RWPE1 (cell line): Measurements from ENCODE around the gene ANKMY1.

ENCODE experiments used
- CTCF ChIA-PET: fragments of 350-600 bp; sonication (Branson Sonifier 250); formaldehyde crosslinking; extraction: SDS; loops from one replicate; lab custom pipeline; 2021; lab: Yijun Ruan, JAX
- POLR2A ChIA-PET: fragments of 400-600 bp; formaldehyde crosslinking; extraction: SDS; loops from one replicate; lab custom pipeline; 2020; ENCODE audit warnings: antibody characterized with exemption; ENCODE audit not compliant: low non-redundant PET; lab: Yijun Ruan, JAX
- DNase-seq: peaks from one replicate; pipeline ENCODE4 v3.0.0; 2012; ENCODE audit warnings: low spot score
- H3K27ac ChIP-seq: fragments of 450-650 bp; 2 replicates; pipeline ENCODE4 v1.5.1; 2017
- TF ChIP-seq, protein P1 (sequence below): fragments of 450-650 bp; conservative IDR thresholded peaks from 2 replicates; pipeline ENCODE4 v1.5.1; 2017; ENCODE audit warnings: low read depth, mild to moderate bottlenecking

The ANKMY1 gene

DNA sequence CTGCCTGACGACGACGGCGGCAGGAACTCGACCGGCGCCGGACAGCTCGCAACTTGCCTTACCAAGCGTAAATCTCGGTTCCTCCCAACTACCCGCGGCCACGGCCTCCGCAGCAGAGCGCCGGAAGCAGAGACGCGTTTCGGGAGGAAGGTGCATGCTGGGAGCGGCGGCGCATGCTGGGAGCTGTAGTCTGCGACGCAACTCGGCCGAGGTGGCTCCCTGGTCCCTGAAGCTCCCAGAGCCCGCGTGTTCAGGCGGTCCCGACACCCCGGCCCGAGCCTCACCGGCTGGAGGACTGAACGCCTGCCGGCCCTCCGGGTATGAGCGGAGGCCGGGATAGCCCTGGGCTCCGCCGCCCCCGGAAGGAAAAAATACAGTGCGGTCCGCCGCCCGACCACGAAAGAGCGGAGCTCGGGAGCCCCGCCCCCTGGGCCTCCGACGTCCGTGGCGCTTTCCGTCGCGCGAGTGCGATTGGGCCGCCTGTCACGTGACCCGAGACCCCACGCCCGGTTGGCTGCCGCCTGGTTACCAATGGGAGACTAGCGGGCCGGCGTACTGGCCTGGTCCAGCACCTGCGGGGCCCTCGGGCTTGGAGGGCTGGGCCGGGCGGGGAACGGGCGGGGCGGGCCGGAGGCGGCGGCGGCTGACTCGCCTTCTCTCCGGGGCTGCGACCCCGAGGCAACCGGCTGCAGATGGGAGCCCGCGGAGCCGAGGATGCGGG lies 28.6 kb upstream of the ANKMY1 start, which contains the start of gene CAPN10:
Gene CAPN10 (plus strand): TSS at position 537 of the 721 bp plus-strand sequence. CDS start 178 bp downstream, at position 715.
- TF ChIP-seq, protein P1, sequence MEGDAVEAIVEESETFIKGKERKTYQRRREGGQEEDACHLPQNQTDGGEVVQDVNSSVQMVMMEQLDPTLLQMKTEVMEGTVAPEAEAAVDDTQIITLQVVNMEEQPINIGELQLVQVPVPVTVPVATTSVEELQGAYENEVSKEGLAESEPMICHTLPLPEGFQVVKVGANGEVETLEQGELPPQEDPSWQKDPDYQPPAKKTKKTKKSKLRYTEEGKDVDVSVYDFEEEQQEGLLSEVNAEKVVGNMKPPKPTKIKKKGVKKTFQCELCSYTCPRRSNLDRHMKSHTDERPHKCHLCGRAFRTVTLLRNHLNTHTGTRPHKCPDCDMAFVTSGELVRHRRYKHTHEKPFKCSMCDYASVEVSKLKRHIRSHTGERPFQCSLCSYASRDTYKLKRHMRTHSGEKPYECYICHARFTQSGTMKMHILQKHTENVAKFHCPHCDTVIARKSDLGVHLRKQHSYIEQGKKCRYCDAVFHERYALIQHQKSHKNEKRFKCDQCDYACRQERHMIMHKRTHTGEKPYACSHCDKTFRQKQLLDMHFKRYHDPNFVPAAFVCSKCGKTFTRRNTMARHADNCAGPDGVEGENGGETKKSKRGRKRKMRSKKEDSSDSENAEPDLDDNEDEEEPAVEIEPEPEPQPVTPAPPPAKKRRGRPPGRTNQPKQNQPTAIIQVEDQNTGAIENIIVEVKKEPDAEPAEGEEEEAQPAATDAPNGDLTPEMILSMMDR, result no peak
- ChIA-PET POLR2A (interaction anchor here (0.6 to 2.4 kb wide), 5 partner anchors 17 to 72 kb away, joined by 3 to 12 read pairs (median 4); partner anchors contain the start of gene DUSP28), CTCF (interaction anchor here (0.6 to 1.1 kb wide), 3 partner anchors 17 to 454 kb away, joined by 3 to 5 read pairs (median 4); no protein-coding TSS in a partner anchor)
- H3K27ac ChIP-seq, result peak within 1 kb of the TSS; percentile 89
- DNase-seq, result peak; percentile 96

DNA sequence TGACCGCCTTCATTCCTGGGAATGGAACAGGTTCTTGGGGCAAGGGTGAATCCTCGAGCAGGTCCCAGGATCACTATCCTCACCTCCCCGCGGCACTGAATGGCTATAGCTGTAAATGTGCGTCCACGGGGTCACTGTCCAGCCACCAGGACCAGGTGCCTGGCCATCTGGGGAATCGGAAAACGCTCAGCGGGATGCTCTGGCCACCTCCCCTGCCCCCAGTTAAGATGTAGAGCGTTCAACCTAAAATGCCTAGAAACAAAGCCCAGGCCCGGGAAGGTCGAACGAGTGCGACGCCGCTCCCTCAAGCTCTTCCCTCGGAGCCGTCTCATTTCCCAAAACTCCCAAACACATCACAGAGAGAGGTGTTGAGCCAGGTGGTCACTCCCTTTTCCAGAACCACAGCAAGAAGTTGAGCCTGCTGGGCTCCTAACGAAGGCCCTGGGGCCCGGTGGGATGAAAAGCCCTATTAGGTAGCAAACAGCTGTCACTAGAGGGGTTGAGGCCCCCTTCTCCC lies 28.0 kb upstream of the ANKMY1 start:
- ChIA-PET CTCF (interaction anchor here (0.6 kb wide), 1 partner anchor 454 kb away, joined by 4 read pairs; no protein-coding TSS in a partner anchor), POLR2A (interaction anchor here (0.6 to 2.4 kb wide), 5 partner anchors 17 to 71 kb away, joined by 3 to 12 read pairs (median 4); partner anchors contain the start of gene DUSP28)
- DNase-seq, result no peak
- TF ChIP-seq, protein P1, result no peak
- H3K27ac ChIP-seq, result peak overlapping the region; percentile 89

DNA sequence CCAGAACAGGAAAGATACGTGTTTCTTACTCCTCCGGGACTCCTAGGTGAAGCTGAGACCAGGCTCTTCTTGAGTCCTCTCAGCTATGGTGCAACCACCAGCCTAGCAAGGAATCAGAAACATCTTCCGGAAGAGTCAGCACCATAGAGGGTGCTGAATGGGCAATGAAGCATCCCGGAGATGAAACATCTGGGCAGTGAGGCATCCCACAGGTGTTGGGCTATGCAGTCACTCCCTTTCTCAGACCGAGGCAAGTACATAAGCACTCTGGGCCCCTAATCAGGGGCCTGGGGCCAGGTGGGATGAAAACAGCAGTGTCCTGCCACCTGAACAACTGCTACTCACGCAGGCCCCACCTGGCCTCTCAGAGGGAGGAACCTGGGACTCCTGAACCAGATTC lies 27.3 kb upstream of the ANKMY1 start:
- POLR2A ChIA-PET, result interaction anchor here (1.2 to 2.4 kb wide), 3 partner anchors 19 to 71 kb away, joined by 3 to 12 read pairs (median 8); partner anchors contain the start of gene DUSP28
- no peak for DNase-seq
- CTCF ChIA-PET, result interaction anchor here (0.5 to 1.2 kb wide), 2 partner anchors 19 to 23 kb away, joined by 3 read pairs; no protein-coding TSS in a partner anchor
- TF ChIP-seq, protein P1, result no peak
- peak overlapping the region; percentile 89 for H3K27ac ChIP-seq

DNA sequence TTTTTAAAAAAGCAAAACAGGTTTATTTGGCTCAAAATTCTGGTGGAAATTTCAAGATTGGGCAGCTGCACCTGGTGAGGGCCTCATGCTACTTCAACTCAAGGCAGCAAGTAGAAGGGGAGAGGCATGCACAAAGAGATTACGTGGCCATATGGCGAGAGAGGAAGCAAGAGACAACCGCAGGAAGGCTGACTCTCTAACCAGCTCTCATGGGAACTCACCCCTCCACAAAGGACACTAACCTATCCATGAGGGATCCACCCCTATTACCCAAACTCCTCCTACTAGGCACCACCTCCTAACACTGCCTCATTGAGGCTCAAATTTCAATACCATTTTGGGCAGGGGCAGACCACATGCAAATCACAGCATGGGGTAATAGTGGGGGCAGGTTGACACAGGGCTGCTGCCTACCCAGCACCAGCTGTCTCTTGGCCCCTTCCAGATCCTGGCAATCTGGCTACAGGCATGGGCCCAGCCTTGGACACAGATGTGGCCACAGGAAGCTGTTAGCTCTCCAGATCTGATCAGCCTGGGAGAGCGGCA lies 26.8 kb upstream of the ANKMY1 start:
- TF ChIP-seq, protein P1, result no peak
- CTCF ChIA-PET, result interaction anchor here (0.5 to 1.2 kb wide), 3 partner anchors 19 to 245 kb away, joined by 3 read pairs; no protein-coding TSS in a partner anchor
- H3K27ac ChIP-seq, result peak overlapping the region; percentile 89
- POLR2A ChIA-PET, result interaction anchor here (0.5 to 2.4 kb wide), 2 partner anchors 18 to 80 kb away, joined by 3 to 12 read pairs; no protein-coding TSS in a partner anchor
- no peak for DNase-seq

DNA sequence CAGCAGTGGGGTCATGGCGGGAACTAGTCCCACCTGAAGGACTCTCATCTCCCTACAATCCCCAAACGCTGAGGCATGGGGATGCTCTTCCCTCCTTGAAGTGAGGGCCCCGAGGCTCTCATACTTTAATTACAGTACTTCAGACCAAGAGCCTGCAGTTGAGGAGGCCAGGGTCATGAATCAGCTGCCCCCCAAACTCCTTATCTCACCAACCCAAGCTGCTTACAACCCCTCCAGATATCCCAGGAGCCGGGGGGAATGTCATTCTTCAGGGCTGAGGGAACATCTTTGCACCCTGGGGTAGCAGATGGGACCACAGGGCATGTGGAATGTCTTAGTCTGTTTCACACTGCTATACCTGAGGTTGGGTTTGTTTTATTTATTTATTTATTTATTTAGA lies 26.0 kb upstream of the ANKMY1 start:
- ChIA-PET CTCF (no interaction called here), POLR2A (no interaction called here)
- TF ChIP-seq, protein P1, result no peak
- H3K27ac ChIP-seq, result peak overlapping the region; percentile 24
- no peak for DNase-seq

DNA sequence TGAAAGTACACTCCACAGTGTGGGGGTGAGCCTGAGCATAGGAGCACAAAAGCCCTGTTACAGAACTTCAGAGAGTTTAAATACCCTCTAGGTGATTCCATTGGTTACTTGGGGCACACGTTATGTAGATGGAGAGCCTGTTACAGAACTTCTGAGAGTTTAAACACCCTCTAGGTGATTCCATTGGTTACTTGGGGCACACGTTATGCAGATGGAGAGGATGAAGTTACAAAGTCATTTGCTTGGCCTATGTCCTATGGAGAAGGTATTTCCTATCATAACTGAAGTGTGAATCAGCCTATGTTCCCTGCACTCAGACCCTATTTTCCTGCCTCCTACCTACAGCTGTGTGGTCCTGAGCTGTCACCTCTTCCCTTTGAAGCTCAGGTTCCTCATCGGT lies 25.0 kb upstream of the ANKMY1 start:
- ChIA-PET POLR2A (no interaction called here), CTCF (no interaction called here)
- TF ChIP-seq, protein P1, result no peak
- DNase-seq, result no peak
- H3K27ac ChIP-seq, result peak overlapping the region; percentile 24; the same call in 1 of the 2 replicates
